ENCODE measurements around the gene C1orf74. TPM values are rescaled to one million over a fixed set of nuclear protein-coding genes. Genes with fewer than 3 reads are reported as not detected.

Gene C1orf74
- polyA plus RNA-seq, 1 of the 3 experiments (the other 2 are of a cell fraction): 1.5 TPM

DNA sequence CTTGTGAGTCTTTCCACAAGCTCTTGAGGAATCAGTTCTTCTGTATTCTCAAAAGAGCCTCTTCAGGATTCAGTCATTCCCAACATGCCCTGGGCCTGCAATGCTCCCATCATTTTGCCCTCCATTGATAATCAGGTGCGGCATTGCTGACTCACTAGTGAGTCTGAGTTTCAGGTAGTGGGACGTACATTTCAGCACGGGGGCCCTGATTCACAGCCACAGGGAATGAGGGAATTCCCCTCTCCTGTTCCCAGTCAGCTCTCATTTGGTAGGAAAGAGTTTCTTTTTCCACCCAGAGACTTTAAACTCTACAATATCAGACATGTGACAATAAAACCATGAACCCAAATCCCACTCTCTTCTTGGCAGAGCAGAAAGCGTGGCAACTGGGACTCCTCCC, 25.3 kb upstream of the C1orf74 start:
- Histone ChIP-seq H3K4me3 (ENCODE audit: low read depth in 2 of 2, low read length in 1 of 2) (no peak overlapping the region), H3F3A (replicated peaks; ENCODE audit: insufficient read depth) (peaks cover 10% of the 10 kb centered on the region), H3K36me3 (replicated peaks in 1 of 2; ENCODE audit: control insufficient read depth in 1 of 2, insufficient read depth in 2 of 2, low read length in 1 of 2) (no peaks in the 10 kb centered on the region), H3K4me1 (ENCODE audit: control insufficient read depth in 1 of 2, insufficient read depth in 2 of 2, low read depth in 1 of 2, low read length in 1 of 2) (peaks cover 12 to 23% of the 10 kb centered on the region in 2 experiments), H3K79me2 (ENCODE audit: insufficient read depth) (no peaks in the 10 kb centered on the region), H2AFZ (ENCODE audit: low read depth) (no peak overlapping the region), H3K4me2 (no peak overlapping the region), H3K27me3 (ENCODE audit: insufficient read depth) (no peaks in the 10 kb centered on the region), H3K9ac (no peak overlapping the region), H3K27ac (ENCODE audit: low read depth in 2 of 2, low read length in 1 of 2) (no peak overlapping the region), H4K20me1 (ENCODE audit: insufficient read depth) (no peaks in the 10 kb centered on the region), H3K9me3 (no peaks in the 10 kb centered on the region), H3K9me2 (no peaks in the 10 kb centered on the region)
- TF ChIP-seq RFX5 (IDR thresholded peaks at IDR 0.05; ENCODE audit: low read length) (no peak), YY1 (IDR thresholded peaks at IDR 0.05; ENCODE audit: low read depth) (no peak), EP300 (IDR thresholded peaks at IDR 0.05; ENCODE audit: borderline replicate concordance in 1 of 2, low read depth in 1 of 2, low read length in 1 of 2) (no peak), MXI1 (IDR thresholded peaks at IDR 0.05; ENCODE audit: low read depth, low read length) (no peak), RAD21 (IDR thresholded peaks at IDR 0.05; ENCODE audit: low read length) (no peak), ELF1 (IDR thresholded peaks at IDR 0.05) (no peak), TAF1 (IDR thresholded peaks at IDR 0.05; ENCODE audit: borderline replicate concordance, low read depth, low read length) (no peak), RCOR1 (IDR thresholded peaks at IDR 0.05; ENCODE audit: low read length) (no peak), CHD2 (IDR thresholded peaks at IDR 0.05; ENCODE audit: low read length, partially characterized antibody) (no peak), FOSL2 (IDR thresholded peaks at IDR 0.05; ENCODE audit: borderline replicate concordance, low read depth) (no peak), JUND (IDR thresholded peaks at IDR 0.05) (no peak), SIN3A (IDR thresholded peaks at IDR 0.05; ENCODE audit: borderline replicate concordance, low read depth, low read length) (no peak), GATA2 (CRISPR knock-in tag; IDR thresholded peaks at IDR 0.05) (no peak)
- TF ChIP-seq, protein P1, sequence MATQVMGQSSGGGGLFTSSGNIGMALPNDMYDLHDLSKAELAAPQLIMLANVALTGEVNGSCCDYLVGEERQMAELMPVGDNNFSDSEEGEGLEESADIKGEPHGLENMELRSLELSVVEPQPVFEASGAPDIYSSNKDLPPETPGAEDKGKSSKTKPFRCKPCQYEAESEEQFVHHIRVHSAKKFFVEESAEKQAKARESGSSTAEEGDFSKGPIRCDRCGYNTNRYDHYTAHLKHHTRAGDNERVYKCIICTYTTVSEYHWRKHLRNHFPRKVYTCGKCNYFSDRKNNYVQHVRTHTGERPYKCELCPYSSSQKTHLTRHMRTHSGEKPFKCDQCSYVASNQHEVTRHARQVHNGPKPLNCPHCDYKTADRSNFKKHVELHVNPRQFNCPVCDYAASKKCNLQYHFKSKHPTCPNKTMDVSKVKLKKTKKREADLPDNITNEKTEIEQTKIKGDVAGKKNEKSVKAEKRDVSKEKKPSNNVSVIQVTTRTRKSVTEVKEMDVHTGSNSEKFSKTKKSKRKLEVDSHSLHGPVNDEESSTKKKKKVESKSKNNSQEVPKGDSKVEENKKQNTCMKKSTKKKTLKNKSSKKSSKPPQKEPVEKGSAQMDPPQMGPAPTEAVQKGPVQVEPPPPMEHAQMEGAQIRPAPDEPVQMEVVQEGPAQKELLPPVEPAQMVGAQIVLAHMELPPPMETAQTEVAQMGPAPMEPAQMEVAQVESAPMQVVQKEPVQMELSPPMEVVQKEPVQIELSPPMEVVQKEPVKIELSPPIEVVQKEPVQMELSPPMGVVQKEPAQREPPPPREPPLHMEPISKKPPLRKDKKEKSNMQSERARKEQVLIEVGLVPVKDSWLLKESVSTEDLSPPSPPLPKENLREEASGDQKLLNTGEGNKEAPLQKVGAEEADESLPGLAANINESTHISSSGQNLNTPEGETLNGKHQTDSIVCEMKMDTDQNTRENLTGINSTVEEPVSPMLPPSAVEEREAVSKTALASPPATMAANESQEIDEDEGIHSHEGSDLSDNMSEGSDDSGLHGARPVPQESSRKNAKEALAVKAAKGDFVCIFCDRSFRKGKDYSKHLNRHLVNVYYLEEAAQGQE (IDR thresholded peaks at IDR 0.05; ENCODE audit: low read depth, low read length): no peak
- TF ChIP-seq, protein P2, sequence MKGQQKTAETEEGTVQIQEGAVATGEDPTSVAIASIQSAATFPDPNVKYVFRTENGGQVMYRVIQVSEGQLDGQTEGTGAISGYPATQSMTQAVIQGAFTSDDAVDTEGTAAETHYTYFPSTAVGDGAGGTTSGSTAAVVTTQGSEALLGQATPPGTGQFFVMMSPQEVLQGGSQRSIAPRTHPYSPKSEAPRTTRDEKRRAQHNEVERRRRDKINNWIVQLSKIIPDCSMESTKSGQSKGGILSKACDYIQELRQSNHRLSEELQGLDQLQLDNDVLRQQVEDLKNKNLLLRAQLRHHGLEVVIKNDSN (IDR thresholded peaks at IDR 0.05; ENCODE audit: borderline replicate concordance, low read depth): no peak
- TF ChIP-seq, protein P3, sequence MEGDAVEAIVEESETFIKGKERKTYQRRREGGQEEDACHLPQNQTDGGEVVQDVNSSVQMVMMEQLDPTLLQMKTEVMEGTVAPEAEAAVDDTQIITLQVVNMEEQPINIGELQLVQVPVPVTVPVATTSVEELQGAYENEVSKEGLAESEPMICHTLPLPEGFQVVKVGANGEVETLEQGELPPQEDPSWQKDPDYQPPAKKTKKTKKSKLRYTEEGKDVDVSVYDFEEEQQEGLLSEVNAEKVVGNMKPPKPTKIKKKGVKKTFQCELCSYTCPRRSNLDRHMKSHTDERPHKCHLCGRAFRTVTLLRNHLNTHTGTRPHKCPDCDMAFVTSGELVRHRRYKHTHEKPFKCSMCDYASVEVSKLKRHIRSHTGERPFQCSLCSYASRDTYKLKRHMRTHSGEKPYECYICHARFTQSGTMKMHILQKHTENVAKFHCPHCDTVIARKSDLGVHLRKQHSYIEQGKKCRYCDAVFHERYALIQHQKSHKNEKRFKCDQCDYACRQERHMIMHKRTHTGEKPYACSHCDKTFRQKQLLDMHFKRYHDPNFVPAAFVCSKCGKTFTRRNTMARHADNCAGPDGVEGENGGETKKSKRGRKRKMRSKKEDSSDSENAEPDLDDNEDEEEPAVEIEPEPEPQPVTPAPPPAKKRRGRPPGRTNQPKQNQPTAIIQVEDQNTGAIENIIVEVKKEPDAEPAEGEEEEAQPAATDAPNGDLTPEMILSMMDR (IDR thresholded peaks at IDR 0.05): no peak
- TF ChIP-seq, protein P4, sequence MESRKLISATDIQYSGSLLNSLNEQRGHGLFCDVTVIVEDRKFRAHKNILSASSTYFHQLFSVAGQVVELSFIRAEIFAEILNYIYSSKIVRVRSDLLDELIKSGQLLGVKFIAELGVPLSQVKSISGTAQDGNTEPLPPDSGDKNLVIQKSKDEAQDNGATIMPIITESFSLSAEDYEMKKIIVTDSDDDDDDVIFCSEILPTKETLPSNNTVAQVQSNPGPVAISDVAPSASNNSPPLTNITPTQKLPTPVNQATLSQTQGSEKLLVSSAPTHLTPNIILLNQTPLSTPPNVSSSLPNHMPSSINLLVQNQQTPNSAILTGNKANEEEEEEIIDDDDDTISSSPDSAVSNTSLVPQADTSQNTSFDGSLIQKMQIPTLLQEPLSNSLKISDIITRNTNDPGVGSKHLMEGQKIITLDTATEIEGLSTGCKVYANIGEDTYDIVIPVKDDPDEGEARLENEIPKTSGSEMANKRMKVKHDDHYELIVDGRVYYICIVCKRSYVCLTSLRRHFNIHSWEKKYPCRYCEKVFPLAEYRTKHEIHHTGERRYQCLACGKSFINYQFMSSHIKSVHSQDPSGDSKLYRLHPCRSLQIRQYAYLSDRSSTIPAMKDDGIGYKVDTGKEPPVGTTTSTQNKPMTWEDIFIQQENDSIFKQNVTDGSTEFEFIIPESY (IDR thresholded peaks at IDR 0.05; ENCODE audit: borderline replicate concordance, low read depth): no peak
- TF ChIP-seq, protein P5, sequence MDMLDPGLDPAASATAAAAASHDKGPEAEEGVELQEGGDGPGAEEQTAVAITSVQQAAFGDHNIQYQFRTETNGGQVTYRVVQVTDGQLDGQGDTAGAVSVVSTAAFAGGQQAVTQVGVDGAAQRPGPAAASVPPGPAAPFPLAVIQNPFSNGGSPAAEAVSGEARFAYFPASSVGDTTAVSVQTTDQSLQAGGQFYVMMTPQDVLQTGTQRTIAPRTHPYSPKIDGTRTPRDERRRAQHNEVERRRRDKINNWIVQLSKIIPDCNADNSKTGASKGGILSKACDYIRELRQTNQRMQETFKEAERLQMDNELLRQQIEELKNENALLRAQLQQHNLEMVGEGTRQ (IDR thresholded peaks at IDR 0.05; ENCODE audit: borderline replicate concordance, low read depth, low read length): no peak
- POLR2A ChIA-PET: no interaction called here
- 75% methylated on average over 4 of the region's 4 CpGs for WGBS (ENCODE audit: low lambda C conversion rate)
- no peak for DNase-seq
- CTCF ChIA-PET: interaction anchor here (1.0 to 7.5 kb wide), 3 partner anchors 9 to 18 kb away, joined by 3 to 78 read pairs (median 14); partner anchors contain the start of gene UTP25
